ENCODE data around the gene FAM199X.
"Not testable (repeated sequence)": the region's sequence is repeated elsewhere in the genome, so short reads cannot be mapped to it uniquely, and the experiment has no call there.

Gene FAM199X

DNA sequence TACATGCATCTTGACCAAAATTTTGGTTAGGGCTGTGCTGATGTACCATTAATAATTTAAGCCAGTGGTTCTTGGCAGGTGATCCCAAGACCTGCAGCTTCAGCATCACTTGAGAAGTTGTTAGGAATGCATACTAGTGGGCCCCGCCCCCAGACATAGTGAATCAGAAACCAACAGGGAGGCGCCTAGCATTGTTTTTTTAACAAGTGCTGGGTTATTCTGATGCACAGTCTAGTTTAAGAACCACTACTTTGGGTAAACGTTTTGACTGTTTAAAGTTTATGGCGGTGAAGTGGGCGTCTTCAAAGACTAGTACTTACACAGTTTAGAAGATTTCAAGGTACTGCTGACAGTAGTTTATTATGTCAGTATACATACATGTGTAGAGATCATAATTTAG lies 23.6 kb downstream of the FAM199X start:
- DNase-seq (ENCODE audit: low read depth in 2 of 2): no peak

DNA sequence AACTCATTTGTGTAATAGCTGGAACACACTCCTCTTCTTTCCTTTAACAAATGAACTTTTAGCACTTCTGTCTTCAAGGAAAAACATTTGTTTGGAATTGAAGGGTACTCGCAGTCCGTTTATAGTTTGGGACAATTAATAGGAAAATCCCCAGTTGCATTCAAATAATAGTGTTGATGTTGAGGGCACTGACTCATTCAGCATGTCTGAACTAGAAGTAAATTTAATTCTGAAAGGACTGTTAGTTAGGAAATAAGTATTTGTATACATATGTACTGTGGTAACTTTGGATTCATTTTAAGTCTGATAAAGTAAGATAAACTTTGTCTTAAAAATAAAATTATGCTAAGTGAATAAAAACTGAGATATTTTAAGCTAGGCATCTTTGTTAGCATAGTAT lies 27.2 kb downstream of the FAM199X start:
- DNase-seq (ENCODE audit: low read depth in 2 of 2): no peak

GRCh38 chrX:104195013-104195412 lies 28.8 kb downstream of the FAM199X start:
- DNase-seq (ENCODE audit: low read depth in 2 of 2): no peak

- DNase-seq (ENCODE audit: low read depth in 2 of 2): no peak
Measured at GRCh38 chrX:104195489-104196084, 29.3 kb downstream of the FAM199X start.

DNA sequence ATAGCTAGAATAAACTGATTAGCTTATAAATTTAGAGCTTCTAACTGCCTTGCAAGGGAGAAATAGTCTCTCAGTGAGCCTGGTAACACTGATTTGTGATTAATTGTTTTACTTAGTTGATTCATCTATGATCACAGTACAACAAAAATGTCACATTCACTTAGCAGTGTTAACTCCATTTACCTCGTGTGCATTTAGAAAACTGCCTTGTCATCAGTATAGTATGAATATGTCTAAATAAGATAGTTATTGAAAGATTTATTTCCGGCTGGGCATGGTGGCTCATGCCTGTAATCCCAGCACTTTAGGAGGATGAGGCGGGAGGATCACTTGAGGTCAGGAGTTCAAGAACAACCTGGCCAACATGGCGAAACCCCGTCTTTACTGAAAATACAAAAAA lies 39.3 kb downstream of the FAM199X start:
- no peak for DNase-seq (ENCODE audit: low read depth in 2 of 2)

GRCh38 chrX:104211187-104211586 lies 44.9 kb downstream of the FAM199X start:
- DNase-seq (ENCODE audit: low read depth in 2 of 2): no peak

- DNase-seq (ENCODE audit: low read depth in 2 of 2): not testable (repeated sequence)
Measured at GRCh38 chrX:104230060-104230459, 63.8 kb downstream of the FAM199X start.
